ENCODE data around the gene SLC26A1. TPM values are rescaled to one million over a fixed set of nuclear protein-coding genes. Genes with fewer than 3 reads are reported as not detected.

SLC26A1 gene
- total and polyA plus RNA-seq, 2 of the 13 experiments (the other 11 are each of a cell fraction or from before 2014, with no cell fraction given), result 5.4 to 22.9 TPM

GRCh38 chr4:984336-985054 lies 8.7 kb downstream of the SLC26A1 start (continued):
- TF ChIP-seq PATZ1 (CRISPR knock-in tag; IDR thresholded peaks at IDR 0.05) (no peak), CBX1 (IDR thresholded peaks at IDR 0.05; ENCODE audit: low read depth) (no peak), GABPB1 (CRISPR knock-in tag; IDR thresholded peaks at IDR 0.05) (no peak), CHD2 (IDR thresholded peaks at IDR 0.05; ENCODE audit: low read depth, low read length) (no peak), ZBTB49 (CRISPR knock-in tag; IDR thresholded peaks at IDR 0.05; ENCODE audit: borderline replicate concordance) (no peak), SIN3A (IDR thresholded peaks at IDR 0.05; ENCODE audit: borderline replicate concordance, low read depth, low read length) (no peak), CEBPB (IDR thresholded peaks at IDR 0.05; ENCODE audit: borderline replicate concordance, low read depth, low read length) (peak; percentile 64; the same call in 1 of the 2 replicates), SALL1 (CRISPR knock-in tag; IDR thresholded peaks at IDR 0.05) (0 out of 2 replicates have a peak, but pooled peaks have one; percentile 22), ZNF709 (CRISPR knock-in tag; IDR thresholded peaks at IDR 0.05) (no peak), ZNF138 (CRISPR knock-in tag; IDR thresholded peaks at IDR 0.05; ENCODE audit: low read depth) (no peak), MIXL1 (CRISPR knock-in tag; IDR thresholded peaks at IDR 0.05) (no peak), SP2 (CRISPR knock-in tag; IDR thresholded peaks at IDR 0.05) (no peak)

Measured in HepG2 (cell line).